Smooth muscle cell (in vitro differentiated cells): ENCODE measurements around the gene CDK18. TPM values are rescaled to one million over a fixed set of nuclear protein-coding genes. Genes with fewer than 3 reads are reported as not detected.

ENCODE experiments used
- DNase-seq: peaks from one replicate; lab custom pipeline; 2025; ENCODE audit not compliant: unreplicated experiment; lab: John Stamatoyannopoulos, UW
- H2AFZ ChIP-seq: fragments of 200-600 bp; sonication (generic); 2 replicates; pipeline ENCODE4 v1.6.0; 2016; ENCODE audit warnings: antibody characterized with exemption, low read depth, mild to moderate bottlenecking
- H3F3A ChIP-seq: fragments of 200-600 bp; sonication (generic); 2 replicates; pipeline ENCODE4 v1.6.0; 2017; ENCODE audit warnings: antibody characterized with exemption, low read depth
- H3K27ac ChIP-seq: fragments of 200-600 bp; sonication (generic); 2 replicates; pipeline ENCODE4 v1.5.1; 2016; ENCODE audit warnings: low read depth, mild to moderate bottlenecking
- H3K27me3 ChIP-seq: fragments of 200-600 bp; sonication (generic); 2 replicates; pipeline ENCODE4 v1.6.1; 2016; ENCODE audit warnings: low read depth, mild to moderate bottlenecking
- H3K36me3 ChIP-seq: fragments of 200-600 bp; sonication (generic); 2 replicates; pipeline ENCODE4 v1.5.1; 2016; ENCODE audit warnings: low read depth
- H3K4me1 ChIP-seq: fragments of 200-600 bp; sonication (generic); 2 replicates; pipeline ENCODE4 v1.5.1; 2016; ENCODE audit warnings: low read depth
- H3K4me2 ChIP-seq: fragments of 200-600 bp; sonication (generic); 2 replicates; pipeline ENCODE4 v1.6.0; 2016; ENCODE audit warnings: mild to moderate bottlenecking
- H3K4me3 ChIP-seq: fragments of 200-600 bp; sonication (generic); 2 replicates; pipeline ENCODE4 v1.5.1; 2016; ENCODE audit warnings: mild to moderate bottlenecking
- H3K79me2 ChIP-seq: fragments of 200-600 bp; sonication (generic); 2 replicates; pipeline ENCODE4 v1.6.0; 2016; ENCODE audit warnings: low read depth, mild to moderate bottlenecking
- H3K9ac ChIP-seq: fragments of 200-600 bp; sonication (generic); 2 replicates; pipeline ENCODE4 v1.6.0; 2016; ENCODE audit warnings: low read depth
- H3K9me3 ChIP-seq: fragments of 200-600 bp; sonication (generic); replicated peaks from 2 replicates; pipeline ENCODE4 v1.5.1; 2016; ENCODE audit warnings: low read depth
- H4K20me1 ChIP-seq: fragments of 200-600 bp; sonication (generic); 2 replicates; pipeline ENCODE4 v1.6.0; 2016; ENCODE audit warnings: low read depth
- CTCF ChIP-seq: fragments of 200-600 bp; sonication (generic); IDR thresholded peaks from 2 replicates; pipeline ENCODE4 v1.5.1; 2017; ENCODE audit warnings: borderline replicate concordance, mild to moderate bottlenecking, antibody characterized with exemption; ENCODE audit not compliant: insufficient read depth, poor library complexity, severe bottlenecking
- WGBS: methylation state at CpG from one replicate; pipeline ENCODE4 v1.1.7; 2016; ENCODE audit warnings: low lambda C conversion rate; 5-methylcytosine and 5-hydroxymethylcytosine counted together
- polyA plus RNA-seq: library from polyadenylated mRNA; unstranded; fragments of >200 nt; fragmentation: Nextera tagmentation; extraction: Ambion mirVana; gene quantifications from 2 replicates; pipeline ENCODE4 v1.2.1, GENCODE V29; 2016
- total RNA-seq: library from RNA; depleted of rRNA; stranded (reverse); fragments of >200 nt; gene quantifications from 2 replicates; pipeline ENCODE4 v1.2.3, GENCODE V29; 2014

The CDK18 gene
- total and polyA plus RNA-seq, 2 experiments from 2014 or later = 6.1 TPM

GRCh38 chr1:205523891-205524793 lies 19.7 kb downstream of the CDK18 start:
- Histone ChIP-seq H4K20me1 (peaks cover 23% of the 10 kb centered on the region), H3K27ac (no peak overlapping the region), H3F3A (no peaks in the 10 kb centered on the region), H3K79me2 (no peaks in the 10 kb centered on the region), H3K4me2 (no peak overlapping the region), H3K9me3 (no peaks in the 10 kb centered on the region), H3K4me1 (no peaks in the 10 kb centered on the region), H3K4me3 (no peak overlapping the region), H3K27me3 (no peaks in the 10 kb centered on the region), H3K9ac (no peak overlapping the region), H3K36me3 (no peaks in the 10 kb centered on the region), H2AFZ (no peak overlapping the region)
- peak; percentile 19 for DNase-seq
- 62% methylated on average over 16 of the region's 16 CpGs for WGBS
- peak; percentile 77 for TF ChIP-seq CTCF

GRCh38 chr1:205524794-205525101 lies 20.3 kb downstream of the CDK18 start:
- DNase-seq = no peak
- no peak overlapping the region for H2AFZ ChIP-seq
- H3K36me3 ChIP-seq = no peaks in the 10 kb centered on the region
- no peaks in the 10 kb centered on the region for H3K79me2 ChIP-seq
- peaks cover 17% of the 10 kb centered on the region for H4K20me1 ChIP-seq
- no peaks in the 10 kb centered on the region for H3K27me3 ChIP-seq
- H3K9ac ChIP-seq = no peak overlapping the region
- no peak overlapping the region for H3K4me2 ChIP-seq
- WGBS = 88% methylated on average over 4 of the region's 4 CpGs
- H3K4me3 ChIP-seq = no peak overlapping the region
- no peaks in the 10 kb centered on the region for H3K4me1 ChIP-seq
- no peak overlapping the region for H3K27ac ChIP-seq
- no peaks in the 10 kb centered on the region for H3F3A ChIP-seq
- H3K9me3 ChIP-seq = no peaks in the 10 kb centered on the region
- no peak for TF ChIP-seq CTCF

GRCh38 chr1:205525495-205526285 lies 21.2 kb downstream of the CDK18 start:
- 95% methylated on average over 18 of the region's 18 CpGs for WGBS
- Histone ChIP-seq H3K4me3 (no peak overlapping the region), H3K79me2 (no peaks in the 10 kb centered on the region), H3F3A (no peaks in the 10 kb centered on the region), H3K27ac (no peak overlapping the region), H2AFZ (no peak overlapping the region), H3K4me2 (no peak overlapping the region), H3K4me1 (no peaks in the 10 kb centered on the region), H3K9me3 (no peaks in the 10 kb centered on the region), H3K36me3 (no peaks in the 10 kb centered on the region), H3K27me3 (no peaks in the 10 kb centered on the region), H3K9ac (no peak overlapping the region), H4K20me1 (peaks cover 12% of the 10 kb centered on the region)
- TF ChIP-seq CTCF = no peak
- no peak for DNase-seq
